Hepatic stellate cell (primary cell): ENCODE data around the gene KRTAP5-7.
"Not testable (repeated sequence)": the region's sequence is repeated elsewhere in the genome, so short reads cannot be mapped to it uniquely, and the experiment has no call there.

Source experiments
- DNase-seq: peaks from one replicate; pipeline ENCODE4 v3.0.0; 2011; ENCODE audit warnings: low spot score

The KRTAP5-7 gene

DNA sequence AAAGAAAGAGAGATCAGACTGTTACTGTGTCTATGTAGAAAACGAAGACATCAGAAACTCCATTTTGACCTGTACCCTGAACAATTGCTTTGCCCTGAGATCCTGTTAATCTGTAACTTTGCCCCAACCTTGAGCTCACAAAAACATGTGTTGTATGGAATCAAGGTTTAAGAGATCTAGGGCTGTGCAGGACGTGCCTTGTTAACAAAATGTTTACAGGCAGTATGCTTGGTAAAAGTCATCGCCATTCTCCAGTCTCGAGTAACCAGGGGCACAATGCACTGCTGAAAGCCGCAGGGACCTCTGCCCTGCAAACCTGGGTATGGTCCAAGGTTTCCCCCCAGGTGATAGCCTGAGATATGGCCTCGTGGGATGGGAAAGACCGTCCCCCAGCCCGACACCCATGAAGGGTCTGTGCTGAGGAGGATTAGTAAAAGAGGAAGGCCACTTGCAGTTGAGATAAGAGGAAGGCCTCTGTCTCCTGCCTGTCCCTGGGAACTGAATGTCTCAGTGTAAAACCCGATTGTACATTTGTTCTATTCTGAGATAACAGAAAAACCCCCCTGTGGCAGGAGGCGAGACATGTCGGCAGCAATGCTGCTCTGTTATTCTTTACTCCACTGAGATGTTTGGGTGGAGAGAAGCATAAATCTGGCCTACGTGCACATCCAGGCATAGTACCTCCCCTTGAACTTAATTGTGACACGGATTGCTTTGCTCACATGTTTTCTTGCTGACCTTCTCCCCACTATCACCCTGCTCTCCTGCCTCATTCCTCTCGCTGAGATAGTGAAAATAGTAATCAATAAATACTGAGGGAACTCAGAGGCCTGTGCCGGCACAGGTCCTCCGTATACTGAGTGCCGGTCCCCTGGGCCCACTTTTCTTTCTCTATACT lies 7.9 kb downstream of the KRTAP5-7 start:
- DNase-seq: not testable (repeated sequence)

DNA sequence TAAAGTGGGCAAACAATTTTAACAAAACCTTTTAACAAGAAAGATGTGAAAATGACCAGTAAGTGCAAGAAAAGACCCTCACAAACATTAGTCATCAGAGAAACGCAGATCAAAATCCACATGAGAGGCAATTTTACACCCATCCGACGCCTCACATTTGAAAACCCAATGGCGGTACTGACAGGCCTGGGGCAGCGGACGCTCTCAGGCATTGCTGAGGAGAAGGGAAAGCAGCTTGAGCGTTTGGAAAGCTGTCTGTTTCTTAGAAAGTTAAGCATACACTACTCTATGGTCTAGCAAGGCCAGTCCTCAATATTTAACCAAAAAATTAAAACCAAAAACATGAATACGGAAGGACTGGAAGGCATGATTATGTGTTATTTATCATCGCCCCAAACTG lies 8.8 kb downstream of the KRTAP5-7 start:
- DNase-seq: no peak

DNA sequence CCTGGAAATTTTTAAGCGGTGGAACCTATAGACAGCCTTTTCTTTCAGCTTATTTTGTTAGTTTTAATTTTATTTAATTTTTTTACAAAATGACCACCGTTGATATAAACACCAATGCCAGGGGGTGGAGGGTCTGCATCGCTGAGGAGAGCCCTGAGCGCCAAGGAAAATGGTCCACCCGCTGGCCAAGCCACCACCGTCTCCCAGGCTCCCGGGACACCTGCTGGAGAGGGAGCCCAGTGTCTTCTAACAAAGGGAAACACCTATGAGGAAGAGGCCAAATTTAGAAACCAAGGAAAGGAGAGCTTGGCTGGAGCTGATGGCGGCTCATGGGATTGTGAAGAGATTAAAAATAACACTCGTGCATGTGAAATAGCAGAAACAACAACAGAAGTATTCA lies 10.5 kb downstream of the KRTAP5-7 start:
- DNase-seq: no peak

DNA sequence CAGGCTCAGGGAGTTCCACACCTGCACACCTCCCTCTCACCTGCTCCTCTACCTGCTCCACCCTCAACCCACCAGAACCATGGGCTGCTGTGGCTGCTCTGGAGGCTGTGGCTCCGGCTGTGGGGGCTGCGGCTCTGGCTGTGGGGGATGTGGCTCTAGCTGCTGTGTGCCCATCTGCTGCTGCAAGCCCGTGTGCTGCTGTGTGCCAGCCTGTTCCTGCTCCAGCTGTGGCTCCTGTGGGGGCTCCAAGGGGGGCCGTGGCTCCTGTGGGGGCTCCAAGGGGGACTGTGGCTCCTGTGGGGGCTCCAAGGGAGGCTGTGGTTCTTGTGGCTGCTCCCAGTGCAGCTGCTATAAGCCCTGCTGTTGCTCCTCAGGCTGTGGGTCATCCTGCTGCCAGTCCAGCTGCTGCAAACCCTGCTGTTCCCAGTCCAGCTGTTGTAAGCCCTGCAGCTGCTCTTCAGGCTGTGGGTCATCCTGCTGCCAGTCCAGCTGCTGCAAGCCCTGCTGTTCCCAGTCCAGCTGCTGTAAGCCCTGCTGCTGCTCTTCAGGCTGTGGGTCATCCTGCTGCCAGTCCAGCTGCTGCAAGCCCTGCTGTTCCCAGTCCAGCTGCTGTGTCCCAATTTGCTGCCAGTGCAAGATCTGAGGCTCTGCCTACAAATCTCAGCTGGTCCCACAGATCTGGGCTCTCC lies 11.1 kb downstream of the KRTAP5-7 start, which contains the start of gene KRTAP5-8:
TSS of gene KRTAP5-8 (plus strand) at position 49 of the 689 bp plus-strand sequence. CDS start at position 80, 31 bp downstream.
- DNase-seq: not testable (repeated sequence)

DNA sequence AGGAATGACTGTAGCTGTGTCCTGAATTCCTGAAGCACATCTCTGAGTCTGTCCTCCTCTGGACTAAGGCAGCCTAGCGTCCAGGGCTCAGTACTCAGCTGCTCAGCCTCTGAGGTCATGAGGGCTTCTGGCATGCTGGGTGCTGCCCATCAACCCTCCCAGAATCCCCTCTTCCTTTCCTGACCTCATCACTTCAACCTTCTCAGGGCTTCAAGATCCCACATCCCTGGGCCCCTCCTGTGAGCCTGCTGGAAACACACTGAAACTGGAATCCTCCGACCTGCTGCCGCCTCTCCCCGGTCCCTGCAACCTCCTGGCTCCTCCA lies 11.6 kb downstream of the KRTAP5-7 start:
- DNase-seq: no peak

DNA sequence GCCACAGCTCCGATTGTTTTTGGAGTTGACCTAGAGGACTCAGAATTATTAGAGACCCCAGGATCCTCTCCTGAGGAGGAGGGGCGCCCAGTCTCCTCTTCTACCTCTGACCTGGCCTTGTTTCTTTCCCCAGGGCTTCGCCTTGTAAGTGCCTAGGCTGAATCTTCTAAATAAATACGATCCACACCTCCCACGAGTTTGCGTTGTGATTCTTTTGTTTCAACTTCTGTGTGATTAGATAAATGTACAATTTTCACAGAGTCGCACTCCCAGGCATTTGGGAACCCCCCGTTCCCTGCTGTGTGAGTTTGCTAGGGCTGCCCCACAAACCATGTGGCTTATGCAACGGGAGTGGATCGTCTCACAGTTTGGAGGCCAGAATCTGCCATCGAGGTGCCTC lies 11.9 kb downstream of the KRTAP5-7 start:
- DNase-seq: no peak

DNA sequence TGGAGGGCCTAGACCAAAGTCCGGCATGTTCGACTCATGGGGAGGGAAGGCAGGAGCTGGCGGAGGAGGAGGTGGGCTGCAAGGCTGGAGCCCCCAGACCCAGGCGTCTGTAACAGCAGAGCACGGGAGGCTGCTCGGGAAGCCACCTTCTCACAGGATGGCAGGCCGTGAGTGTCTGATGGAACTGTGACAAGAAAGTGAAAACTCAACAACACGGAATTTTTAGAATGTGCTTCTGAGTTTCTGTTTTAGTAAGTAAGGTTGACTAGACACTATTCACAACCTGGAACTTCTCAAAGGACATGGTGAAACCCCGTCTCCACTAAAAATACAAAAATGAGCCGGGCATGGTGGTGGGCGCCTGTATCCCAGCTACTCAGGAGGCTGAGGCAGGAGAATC lies 12.9 kb downstream of the KRTAP5-7 start:
- not testable (repeated sequence) for DNase-seq

DNA sequence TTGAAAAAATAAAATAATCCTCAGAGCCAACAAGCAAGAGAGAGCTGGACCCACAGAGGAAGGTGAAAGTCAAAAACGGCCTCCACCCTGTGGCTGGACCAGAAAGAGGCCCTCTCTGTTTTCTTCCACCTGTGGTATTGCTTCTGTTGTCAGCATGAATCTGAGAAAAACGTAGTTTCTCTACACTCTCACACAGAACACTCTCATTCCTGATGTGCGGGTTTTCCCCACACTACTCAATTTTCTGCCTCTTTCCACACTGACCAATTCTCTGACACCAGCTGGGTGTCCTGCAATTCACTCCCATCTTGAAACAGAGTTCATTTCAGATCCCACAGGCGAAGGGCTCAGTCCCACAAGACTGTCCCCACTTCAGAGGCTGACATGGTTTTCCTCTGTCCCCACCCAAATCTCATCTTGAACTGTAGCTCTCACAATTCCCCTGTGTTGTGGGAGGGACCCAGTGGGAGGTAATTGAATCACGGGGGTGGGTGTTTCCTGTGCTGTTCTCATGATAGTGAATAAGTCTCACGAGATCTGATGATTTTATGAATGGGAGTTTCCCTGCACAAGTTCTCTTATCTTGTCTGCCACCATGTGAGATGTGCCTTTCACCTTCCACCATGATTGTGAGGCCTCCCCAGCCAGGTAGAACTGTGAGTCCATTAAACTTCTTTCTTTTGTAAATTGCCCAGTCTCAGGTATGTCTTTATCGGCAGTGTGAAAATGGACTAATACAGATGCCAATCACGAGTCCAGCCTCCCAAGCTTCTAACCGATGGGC lies 13.6 kb downstream of the KRTAP5-7 start:
- DNase-seq: not testable (repeated sequence)

DNA sequence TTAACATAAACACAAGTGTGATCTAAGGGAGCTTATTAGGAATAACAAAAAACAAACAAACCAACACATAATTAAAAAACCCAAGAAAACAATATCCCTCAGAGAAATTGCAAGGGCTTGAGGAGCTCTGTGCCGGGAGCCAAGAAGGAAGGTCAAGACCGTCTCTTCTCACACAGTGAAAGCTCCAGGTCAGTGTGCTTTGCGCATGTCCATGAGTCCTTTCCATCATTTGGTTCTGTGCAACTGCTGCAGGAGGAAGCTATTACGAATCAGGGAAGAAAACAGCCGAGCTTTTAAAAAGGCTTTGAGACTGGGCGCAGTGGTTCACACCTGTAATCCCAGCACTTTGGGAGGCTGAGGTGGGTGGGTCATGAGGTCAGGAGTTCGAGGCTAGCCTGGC lies 15.3 kb downstream of the KRTAP5-7 start:
- DNase-seq: no peak

DNA sequence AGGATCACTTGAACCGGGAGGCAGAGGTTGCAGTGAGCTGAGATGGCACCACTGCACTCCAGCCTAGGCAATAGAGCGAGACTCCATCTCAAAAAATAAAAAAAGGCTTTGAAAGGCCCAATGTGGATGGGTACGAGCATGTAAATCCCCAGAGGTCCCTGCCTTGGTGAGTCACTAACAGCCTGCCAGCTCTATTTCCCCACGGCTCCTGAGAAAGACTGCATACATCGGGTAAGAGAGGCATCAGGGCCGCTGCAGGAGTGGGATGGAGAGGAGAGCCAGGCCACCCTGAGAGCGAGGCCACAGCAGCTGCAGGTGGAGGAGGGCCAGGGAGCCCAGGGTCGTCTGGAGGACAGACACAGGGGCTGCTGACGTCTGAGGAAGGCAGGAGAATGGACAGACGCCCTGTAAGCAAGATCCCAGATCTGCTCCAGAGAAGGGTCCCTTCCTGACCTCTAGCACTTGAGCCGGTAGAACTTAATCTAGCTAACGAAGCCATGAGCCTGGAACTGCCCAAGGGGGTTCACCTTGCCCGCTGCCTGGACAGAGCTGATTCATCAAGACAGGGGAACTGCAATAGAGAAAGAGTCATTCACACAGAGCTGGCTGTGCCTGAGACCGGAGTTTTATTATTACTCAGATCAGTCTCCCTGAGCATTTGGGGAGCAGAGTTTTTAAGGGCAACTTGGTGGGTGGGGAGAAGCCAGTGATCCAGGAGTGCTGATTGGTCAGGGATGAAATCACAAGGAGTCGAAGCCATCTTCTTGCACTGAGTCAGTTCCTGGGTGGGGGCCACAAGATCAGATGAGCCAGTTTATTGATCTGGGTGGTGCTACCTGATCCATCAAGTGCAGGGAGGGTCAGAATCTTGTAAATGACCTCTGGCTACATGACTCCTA lies 16.1 kb downstream of the KRTAP5-7 start:
- DNase-seq: no peak

DNA sequence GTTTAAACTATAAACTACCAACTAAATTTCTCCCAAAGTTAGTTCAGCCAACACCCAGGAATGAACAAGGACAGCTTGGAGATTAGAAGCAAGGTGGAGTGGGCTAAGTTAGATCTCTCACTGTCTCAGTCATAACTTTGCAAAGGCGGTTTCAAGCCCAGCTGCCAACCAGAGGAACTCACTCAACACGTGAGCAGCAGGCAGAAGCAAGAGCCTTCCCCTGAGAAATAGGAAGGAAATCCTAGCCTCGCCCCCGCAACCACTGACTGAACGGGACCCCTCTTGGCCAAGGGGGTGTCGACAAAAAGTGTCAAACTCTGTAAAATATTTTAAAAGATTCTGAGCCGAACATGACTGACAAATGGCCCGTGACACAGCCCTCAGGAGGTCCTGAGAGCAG lies 16.8 kb downstream of the KRTAP5-7 start:
- no peak for DNase-seq

DNA sequence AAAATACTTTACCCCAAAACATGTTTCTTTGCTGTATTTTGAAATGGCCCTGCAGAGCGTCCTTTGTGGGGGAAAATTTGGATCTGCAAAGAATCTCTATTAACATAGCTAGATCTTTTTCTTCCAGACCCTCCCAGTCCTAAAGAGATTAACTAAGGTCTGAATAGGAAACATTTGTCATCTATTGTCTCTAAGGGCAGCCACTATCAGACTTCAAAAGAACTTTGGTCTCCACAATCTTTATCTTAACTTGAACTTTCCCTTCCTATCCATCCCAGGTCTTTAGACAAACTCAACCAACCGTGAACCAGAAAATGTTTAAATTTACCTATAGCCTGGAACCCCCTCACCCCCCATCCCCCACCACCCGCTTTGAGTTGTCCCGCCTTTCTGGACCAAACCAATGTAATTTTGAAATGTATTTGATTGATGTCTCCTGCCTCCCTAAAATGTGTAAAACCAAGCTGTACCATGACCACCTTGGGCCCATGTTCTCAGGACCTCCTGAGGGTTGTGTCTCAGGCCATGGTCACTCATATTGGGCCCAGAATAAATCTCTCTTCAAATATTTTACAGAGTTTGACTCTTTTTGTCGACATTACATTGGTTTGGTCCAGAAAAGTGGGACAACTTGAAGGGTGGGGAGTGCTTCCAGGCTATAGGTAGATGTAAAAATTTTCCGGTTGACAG lies 17.6 kb downstream of the KRTAP5-7 start:
- DNase-seq: no peak

DNA sequence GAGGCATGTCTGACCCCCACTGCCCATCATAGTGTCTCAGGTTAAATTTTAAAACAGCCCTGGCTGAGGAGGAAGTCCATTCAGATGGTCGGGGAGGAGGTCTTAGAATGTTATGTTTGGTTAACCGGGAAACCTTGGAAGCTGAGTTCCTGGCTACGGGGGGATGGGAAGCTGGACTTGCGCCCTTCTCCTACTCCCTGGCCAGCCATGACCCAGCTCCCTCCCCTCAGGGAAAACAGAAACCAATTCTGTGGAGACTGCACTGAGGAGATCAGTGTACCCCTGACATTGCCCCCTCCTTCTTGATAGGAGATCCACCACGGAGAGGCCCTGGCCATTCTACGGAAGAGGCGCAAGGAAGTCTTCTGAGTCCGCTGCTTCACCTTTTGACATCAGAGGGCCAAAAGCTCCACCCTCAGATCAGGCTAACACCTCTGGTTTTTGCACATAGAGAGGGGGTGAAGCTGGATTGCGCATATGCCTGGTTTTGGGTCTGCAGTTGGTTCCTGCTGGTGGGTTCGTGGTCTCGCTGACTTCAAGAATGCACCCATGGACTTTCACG lies 18.4 kb downstream of the KRTAP5-7 start:
- no peak for DNase-seq

DNA sequence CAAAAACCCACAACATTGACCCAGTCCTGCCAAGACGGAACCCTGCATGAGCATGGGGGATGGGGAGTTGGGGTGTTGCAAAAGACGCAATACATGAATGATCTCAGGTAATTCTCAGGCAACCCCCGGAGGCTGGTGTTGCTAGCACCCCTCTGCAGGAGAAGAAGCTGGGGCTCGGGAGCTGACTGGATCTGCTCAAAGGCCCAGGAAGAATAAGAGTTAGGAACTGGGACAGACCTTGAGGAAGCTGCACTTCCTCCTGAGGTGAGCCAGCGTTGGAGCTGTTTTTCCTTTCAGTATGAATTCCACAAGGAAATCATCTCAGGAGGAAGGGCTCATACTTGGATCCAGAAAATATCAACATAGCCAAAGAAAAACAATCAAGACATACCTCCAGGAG lies 21.1 kb downstream of the KRTAP5-7 start, which contains the start of gene KRTAP5-9:
TSS of gene KRTAP5-9 (plus strand) at position 301 of the 400 bp plus-strand sequence. CDS start 238 bp downstream, outside the sequence.
- no peak for DNase-seq

DNA sequence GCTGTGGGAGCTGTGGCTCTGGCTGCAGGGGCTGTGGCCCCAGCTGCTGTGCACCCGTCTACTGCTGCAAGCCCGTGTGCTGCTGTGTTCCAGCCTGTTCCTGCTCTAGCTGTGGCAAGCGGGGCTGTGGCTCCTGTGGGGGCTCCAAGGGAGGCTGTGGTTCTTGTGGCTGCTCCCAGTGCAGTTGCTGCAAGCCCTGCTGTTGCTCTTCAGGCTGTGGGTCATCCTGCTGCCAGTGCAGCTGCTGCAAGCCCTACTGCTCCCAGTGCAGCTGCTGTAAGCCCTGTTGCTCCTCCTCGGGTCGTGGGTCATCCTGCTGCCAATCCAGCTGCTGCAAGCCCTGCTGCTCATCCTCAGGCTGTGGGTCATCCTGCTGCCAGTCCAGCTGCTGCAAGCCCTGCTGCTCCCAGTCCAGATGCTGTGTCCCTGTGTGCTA lies 21.7 kb downstream of the KRTAP5-7 start:
- no peak for DNase-seq

DNA sequence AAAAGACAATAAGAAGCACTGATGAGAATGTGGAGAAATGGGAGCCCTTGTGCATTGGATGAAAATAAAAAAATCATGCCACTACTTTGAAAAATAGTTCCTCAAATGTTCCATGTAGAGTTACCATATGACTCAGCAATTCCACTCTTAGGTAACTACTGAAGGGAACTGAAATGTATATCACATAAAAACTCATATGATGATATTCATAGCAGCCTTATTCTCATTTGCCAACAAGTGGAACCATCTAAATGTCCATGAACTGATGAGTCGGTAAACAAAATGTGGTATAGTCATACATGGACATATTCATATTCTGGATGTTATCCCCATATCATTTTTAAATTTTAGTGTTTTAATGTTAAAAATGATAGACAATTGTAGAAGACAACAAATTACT lies 24.6 kb downstream of the KRTAP5-7 start:
- no peak for DNase-seq

DNA sequence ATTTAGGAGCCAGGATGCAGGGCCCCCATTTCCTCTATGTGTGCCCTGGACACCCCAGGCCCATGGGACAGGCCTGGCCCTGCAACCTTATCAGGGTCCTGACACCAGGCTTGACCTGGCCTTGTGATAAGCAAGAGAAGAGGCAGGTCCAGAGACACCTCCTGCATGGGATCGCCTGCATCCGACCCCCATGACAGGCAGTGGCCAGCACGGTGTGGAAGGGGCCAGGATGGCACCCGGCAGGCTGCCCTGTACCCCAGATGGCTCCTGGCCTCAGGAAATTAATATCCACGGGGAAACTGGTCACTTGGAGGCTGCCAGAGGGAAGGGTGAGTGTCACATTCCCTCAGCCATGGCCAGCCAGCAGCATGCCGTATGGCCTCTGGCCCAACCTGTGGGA lies 27.9 kb downstream of the KRTAP5-7 start:
- no peak for DNase-seq

DNA sequence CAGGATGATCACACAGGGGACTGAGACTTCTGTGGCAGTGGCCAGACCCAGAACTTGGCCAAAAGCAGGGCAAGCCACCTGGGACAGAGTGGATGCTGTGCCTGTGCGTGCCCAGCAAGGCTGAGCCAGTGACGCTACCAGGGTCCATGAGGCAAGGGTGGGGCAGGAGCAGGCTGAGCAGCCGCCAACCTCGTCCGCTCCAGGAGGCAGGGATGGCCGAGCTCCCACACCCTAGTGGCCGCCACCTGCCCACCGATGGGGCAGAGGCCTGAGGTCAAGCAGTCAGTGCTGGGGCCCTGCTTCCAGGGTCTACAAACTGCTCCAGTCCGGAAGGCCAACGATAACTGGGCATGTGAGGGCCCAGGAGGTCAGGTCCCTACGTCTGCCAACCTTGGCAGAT lies 28.4 kb downstream of the KRTAP5-7 start:
- no peak for DNase-seq

DNA sequence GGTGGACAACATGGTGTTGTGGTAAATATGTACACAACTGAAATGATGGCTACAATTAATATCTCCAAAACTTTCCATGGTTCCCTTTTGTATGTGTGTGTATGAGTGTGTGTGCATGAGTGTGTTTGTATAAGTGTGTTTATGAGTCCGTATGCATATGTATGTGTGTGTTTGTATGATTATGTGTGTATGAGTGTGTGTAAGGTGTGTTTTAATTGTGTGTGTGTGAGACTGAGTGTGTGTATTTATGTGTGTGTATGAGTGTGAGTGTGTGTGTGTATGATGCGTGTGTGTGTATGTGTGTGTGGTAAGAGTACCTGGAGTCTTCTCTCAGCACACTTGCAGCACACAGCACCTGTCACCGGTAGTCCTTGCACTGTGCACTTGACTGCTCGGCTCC lies 29.0 kb downstream of the KRTAP5-7 start:
- DNase-seq: no peak

DNA sequence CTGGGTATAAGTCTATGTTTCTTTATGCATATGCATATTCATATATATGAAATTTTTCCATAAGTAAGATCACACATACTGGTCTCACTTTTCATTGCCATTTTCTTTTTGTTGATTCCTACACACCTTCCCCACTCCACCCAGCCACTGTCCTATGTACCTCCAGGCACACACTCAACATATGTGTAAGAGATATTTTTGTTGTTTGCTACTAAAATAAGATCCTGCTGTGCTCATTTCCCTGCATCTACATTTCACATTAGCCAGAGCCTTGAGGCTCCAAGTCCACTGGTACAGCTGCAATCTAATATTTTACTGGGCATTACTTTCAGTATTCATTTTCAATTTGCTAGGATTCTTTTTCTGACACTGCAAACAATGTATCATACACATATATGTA lies 30.2 kb downstream of the KRTAP5-7 start:
- DNase-seq: no peak
